Ammon's horn (tissue), 1 donor: Measurements from ENCODE around the gene ATG2A.

Experiments used
- DNase-seq: peaks from one replicate; pipeline ENCODE4 v3.0.0-alpha.2; 2016; ENCODE audit warnings: low spot score

ATG2A gene

GRCh38 chr11:64902102-64902900 is 14.7 kb downstream of the ATG2A start:
- no peak for DNase-seq

GRCh38 chr11:64900774-64901173 is 16.2 kb downstream of the ATG2A start:
- DNase-seq, result no peak

GRCh38 chr11:64900263-64900678 is 16.7 kb downstream of the ATG2A start:
- no peak for DNase-seq

- no peak for DNase-seq
These were observed 18.5 kb downstream of the ATG2A start for GRCh38 chr11:64898541-64898940.

- DNase-seq, result no peak
These were observed 18.9 kb downstream of the ATG2A start for GRCh38 chr11:64898076-64898445.

- no peak for DNase-seq
These were observed 19.5 kb downstream of the ATG2A start for GRCh38 chr11:64897381-64898075.

- DNase-seq, result no peak
These were observed 20.5 kb downstream of the ATG2A start for GRCh38 chr11:64896448-64897022.

- no peak for DNase-seq
These were observed 22.1 kb downstream of the ATG2A start for GRCh38 chr11:64894812-64895452.

GRCh38 chr11:64894070-64894811 is 22.8 kb downstream of the ATG2A start:
- peak; percentile 82 for DNase-seq

- DNase-seq, result no peak
These were observed 23.6 kb downstream of the ATG2A start for GRCh38 chr11:64893194-64894069.

- DNase-seq, result no peak
These were observed 24.2 kb downstream of the ATG2A start for GRCh38 chr11:64892838-64893193.

GRCh38 chr11:64892411-64892831 is 24.6 kb downstream of the ATG2A start:
- no peak for DNase-seq

GRCh38 chr11:64891880-64892279 is 25.1 kb downstream of the ATG2A start:
- no peak for DNase-seq

- no peak for DNase-seq
These were observed 25.7 kb downstream of the ATG2A start for GRCh38 chr11:64891215-64891848.

- DNase-seq, result no peak
These were observed 26.5 kb downstream of the ATG2A start for GRCh38 chr11:64890522-64890939.

- no peak for DNase-seq
These were observed 28.1 kb downstream of the ATG2A start for GRCh38 chr11:64888729-64889511.

GRCh38 chr11:64888406-64888728 is 28.6 kb downstream of the ATG2A start:
- no peak for DNase-seq

GRCh38 chr11:64887757-64888405 is 29.1 kb downstream of the ATG2A start:
- DNase-seq, result peak; percentile 81

- no peak for DNase-seq
These were observed 29.7 kb downstream of the ATG2A start for GRCh38 chr11:64887234-64887756.
